Stimulated activated CD4-positive, alpha-beta T cell treated with anti-CD3 and anti-CD28 coated beads, TNF-alpha, amount 100 ng/mL, for 1 hour (primary cell): ENCODE measurements around the gene GSTT2B.
"Not testable (repeated sequence)": the region's sequence is repeated elsewhere in the genome, so short reads cannot be mapped to it uniquely, and the experiment has no call there.

Source experiments
- DNase-seq, 3 donors: peaks; one replicate each; pipeline ENCODE4 v3.0.0-alpha.2; 2020; ENCODE audit warnings: low read depth in 3 of 3, low spot score in 1 of 3

GSTT2B gene

DNA sequence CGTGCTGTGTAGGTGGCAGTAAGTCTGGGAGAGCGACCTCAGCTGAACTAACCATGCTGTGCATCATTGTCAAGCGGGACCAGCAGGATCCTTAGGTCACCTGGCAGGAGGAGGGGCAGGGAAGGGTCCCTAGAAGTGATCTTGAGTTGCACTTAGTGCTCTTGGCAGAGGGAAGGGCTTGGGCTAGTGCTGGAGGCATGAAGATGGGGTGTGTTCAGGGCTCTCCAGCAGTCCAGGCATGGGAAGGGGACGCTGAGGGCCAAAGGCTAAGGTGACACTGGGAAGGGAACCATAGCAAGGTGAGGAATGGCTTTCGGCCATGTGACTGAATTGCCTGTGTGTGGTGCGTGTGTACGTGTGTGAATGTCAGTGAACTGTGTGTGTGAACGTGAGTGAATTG is 25.1 kb upstream of the GSTT2B start:
- DNase-seq = not testable (repeated sequence)

DNA sequence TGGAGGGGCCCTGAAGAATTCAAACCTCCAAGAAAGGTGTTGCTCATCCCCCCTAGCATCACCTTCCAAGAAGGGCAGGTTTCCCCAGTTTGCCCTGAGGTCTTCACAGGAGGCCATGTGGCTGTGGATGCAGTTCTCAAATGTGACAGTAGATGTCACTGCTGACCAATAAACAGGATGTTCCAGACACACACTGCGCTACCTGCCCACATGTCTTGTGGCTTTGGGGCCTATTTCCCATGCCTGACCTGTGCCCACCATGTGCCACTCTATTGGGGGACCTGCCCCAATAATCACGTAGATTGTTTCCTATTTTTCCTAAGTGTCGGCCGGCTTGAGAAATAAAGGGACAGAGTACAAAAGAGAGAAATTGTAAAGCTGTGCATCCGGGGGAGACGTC is 23.4 kb upstream of the GSTT2B start:
- DNase-seq = peak in 1 of 3 donors; percentile 27

DNA sequence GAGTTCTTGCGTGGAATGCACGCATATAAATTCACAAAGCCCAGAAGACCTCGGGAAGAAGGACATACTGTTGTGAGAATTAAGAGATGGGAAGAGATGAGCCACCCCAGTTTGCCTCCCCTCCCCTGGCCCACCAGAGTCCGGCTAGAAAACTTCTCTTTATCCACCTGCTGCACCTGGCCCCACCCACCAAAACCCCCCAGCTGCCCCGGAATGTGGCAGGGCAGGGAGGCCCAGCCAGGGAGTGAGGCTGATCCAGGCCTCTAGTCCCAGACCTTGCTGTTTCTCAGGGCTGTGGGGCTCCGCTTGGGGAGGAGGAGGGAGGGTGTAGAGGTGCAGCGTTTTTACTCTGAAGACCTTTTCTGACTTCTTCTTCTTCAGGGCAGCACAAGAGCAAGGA is 19.6 kb upstream of the GSTT2B start:
- DNase-seq = not testable (repeated sequence)

DNA sequence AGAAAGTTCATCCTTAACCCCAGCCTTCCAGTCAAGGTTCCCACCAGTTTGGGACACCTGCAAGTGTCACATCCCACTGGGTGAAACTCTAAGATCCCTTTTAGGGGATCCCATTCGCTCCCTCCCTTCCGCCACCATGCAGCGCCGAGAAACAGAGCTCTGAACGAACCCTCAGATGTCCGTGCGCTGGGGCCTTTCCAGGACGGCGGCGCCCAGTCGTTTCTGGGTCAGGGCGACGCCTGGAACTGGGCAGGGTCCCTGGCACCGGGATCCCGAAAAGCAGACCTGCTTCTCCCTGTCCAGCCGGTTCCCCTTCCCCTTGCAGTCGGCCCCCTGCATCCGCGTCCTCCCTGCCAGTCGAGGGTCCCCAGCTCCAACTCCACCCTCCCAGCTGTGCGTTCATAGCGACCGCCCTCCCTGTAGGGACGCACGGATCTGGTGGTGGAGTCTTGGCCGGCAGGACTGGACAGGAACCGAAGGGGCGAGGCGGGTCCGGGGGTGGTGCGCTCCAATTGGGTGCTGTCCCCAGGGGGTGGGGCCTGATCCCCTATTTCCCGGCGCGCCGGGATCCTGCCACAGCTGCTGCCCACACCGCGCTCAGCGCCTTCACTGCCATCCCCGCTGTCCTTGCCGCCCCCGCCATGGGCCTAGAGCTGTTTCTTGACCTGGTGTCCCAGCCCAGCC is 18.7 kb upstream of the GSTT2B start, which contains the start of gene GSTT2:
TSS of gene GSTT2 (plus strand) at position 578 of the 684 bp plus-strand sequence.
- not testable (repeated sequence) for DNase-seq

DNA sequence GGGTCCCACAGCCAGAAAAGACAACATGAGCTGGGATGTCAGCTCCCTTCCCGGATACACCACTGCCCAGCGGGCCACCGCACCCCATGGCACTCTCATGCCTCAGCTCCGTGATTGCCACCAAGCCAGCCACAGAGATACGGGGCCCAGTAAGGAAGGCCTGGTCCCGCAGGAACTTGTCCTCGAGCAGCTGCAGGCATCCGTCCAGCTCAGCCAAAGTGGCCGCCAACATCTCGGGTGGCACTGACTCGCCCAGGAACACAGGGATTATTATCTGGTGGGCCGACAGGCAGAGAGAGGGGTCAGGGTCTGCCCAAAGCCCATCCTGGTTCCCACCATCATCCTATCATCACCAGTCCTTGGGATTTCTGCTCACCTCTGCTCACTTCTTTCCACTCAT is 16.3 kb upstream of the GSTT2B start:
- DNase-seq = not testable (repeated sequence)

DNA sequence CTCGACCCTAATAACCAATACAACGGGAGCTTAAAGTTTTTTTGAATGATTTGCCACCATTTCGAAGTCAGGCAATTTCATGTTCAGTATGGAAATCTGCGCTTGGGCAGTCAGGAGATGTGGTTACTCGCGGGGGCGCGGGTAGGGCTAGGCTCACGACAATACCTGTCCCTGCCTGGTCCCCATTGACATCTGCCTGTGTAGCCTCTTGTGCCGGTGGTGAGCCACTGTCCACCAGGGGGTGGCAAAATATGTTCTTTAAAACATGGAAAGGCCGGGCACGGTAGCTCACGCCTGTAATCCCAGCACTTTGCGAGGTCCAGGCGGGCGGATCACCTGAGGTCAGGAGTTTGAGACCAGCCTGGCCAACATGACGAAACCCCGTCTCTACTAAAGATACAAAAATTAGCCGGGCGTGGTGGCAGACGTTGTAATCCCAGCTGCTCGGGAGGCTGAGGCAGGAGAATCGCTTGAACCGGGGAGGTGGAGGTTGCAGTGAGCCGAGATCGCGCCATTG is 13.9 kb upstream of the GSTT2B start:
- DNase-seq = not testable (repeated sequence)

DNA sequence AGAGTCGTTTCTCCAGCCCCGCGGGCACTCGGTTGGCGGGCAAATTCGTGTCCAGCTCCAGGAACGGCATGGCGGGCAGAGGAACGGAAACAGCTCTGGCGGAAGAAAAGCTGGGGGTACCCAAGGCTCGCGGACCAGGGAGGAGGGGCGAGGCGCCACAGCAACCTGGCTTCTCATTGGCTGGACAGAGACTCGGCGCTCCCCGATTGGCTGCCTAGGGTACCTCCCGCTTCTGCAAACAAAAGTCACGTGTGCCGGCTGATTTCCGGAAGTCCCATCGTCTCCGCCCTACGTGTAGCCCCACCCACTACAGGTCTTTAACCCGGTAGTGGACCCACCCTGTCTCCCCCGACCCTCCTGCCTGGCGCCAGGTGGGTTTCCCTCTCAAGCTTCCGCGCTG is 13.3 kb upstream of the GSTT2B start, which contains the start of gene DDT:
TSS of gene DDT (minus strand) at position 97 of the 400 bp plus-strand sequence. CDS start at position 70, 27 bp downstream.
- not testable (repeated sequence) for DNase-seq

DNA sequence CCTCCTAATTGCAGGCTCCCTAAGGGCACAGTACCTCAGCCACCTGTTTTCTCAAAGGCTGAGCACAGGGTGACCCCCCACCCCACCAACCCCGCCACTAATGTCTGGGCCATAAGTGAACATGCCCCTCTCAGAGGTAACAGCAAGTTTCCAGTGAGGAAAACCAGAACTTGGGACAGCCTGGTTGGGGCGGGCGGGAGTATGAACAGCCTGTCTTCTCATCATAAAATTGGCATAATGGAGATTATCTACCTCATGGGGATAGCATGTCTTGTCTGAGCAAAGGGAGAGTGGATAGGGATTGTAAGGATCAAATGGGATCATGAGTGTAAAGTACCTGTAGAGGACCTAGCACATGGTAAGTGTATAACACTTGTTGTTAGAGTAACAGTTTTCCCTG is 10.9 kb upstream of the GSTT2B start:
- not testable (repeated sequence) for DNase-seq

DNA sequence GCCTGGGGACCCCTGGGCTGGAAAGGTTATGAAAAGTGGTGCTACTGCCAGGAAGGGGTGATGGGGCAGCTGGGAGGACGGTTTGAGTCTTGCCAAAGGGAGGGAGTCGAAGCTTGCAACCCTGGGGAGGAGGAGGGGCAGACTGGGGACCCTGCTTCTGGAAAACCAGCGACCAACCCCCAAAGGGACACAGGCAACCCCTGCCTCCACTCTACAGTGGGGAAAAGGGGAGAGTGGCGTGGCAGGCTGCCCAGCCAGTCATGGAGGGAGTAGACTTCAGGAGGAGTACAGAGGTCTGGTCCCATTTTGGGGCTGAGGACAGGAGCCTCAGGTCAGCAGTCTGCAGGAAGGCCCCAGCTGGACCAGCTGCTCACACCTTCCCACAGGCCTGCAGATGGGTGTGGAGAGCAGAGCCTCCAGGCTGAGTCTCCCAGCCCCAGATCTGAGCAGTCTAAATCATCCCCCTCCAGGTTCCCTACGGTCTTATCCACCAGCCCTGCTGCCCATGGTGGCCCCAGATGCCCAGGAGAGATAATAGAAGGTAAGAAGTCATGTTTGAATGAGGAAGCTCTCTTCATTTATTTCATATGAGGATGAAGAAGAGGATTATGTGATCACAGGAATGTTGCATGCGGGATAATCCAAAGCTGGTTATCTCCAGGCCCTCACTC is 10.0 kb upstream of the GSTT2B start:
- no peak for DNase-seq

DNA sequence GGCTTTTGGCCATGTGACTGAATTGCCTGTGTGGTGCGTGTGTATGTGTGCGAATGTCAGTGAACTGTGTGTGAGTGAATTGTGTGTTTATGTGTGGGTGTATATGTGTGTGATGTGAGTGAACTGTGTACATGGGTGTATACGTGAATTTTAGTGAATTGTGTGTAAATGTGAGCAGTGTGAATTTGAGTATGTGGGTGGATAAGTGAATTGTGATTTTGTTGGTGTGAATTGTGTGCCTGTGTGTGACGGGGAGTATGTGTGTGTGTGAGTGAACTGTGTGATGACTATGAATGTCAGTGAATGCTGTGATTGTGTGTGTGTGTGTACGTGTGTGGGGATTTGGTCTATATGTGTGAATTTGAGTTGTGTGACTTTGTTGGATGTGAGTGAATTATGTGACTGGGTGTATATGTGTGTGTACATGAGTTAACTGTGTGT is 9.2 kb upstream of the GSTT2B start:
- DNase-seq = no peak

DNA sequence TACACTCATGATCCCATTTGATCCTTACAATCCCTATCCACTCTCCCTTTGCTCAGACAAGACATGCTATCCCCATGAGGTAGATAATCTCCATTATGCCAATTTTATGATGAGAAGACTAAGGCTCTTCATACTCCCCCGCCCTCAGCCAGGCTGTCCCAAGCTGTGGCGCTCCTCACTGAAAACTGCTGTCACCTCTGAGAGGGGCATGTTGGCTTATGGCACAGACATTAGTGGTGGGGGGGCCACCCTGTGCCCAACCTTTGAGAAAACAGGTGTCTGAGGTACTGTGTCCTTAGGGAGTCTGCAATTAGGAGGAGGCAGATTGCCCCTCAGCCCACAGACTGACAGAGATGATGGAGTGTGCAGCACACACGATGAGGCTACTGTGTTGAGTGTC is 8.1 kb upstream of the GSTT2B start:
- DNase-seq = no peak

DNA sequence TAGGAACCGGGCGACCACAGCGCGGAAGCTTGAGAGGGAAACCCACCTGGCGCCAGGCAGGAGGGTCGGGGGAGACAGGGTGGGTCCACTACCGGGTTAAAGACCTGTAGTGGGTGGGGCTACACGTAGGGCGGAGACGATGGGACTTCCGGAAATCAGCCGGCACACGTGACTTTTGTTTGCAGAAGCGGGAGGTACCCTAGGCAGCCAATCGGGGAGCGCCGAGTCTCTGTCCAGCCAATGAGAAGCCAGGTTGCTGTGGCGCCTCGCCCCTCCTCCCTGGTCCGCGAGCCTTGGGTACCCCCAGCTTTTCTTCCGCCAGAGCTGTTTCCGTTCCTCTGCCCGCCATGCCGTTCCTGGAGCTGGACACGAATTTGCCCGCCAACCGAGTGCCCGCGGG is 5.6 kb upstream of the GSTT2B start, which contains the start of gene DDTL:
TSS of gene DDTL (plus strand) at position 321 of the 400 bp plus-strand sequence. CDS start at position 348, 27 bp downstream.
- not testable (repeated sequence) for DNase-seq

DNA sequence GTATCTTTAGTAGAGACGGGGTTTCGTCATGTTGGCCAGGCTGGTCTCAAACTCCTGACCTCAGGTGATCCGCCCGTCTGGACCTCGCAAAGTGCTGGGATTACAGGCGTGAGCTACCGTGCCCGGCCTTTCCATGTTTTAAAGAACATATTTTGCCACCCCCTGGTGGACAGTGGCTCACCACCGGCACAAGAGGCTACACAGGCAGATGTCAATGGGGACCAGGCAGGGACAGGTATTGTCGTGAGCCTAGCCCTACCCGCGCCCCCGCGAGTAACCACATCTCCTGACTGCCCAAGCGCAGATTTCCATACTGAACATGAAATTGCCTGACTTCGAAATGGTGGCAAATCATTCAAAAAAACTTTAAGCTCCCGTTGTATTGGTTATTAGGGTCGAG is 5.1 kb upstream of the GSTT2B start:
- not testable (repeated sequence) for DNase-seq

DNA sequence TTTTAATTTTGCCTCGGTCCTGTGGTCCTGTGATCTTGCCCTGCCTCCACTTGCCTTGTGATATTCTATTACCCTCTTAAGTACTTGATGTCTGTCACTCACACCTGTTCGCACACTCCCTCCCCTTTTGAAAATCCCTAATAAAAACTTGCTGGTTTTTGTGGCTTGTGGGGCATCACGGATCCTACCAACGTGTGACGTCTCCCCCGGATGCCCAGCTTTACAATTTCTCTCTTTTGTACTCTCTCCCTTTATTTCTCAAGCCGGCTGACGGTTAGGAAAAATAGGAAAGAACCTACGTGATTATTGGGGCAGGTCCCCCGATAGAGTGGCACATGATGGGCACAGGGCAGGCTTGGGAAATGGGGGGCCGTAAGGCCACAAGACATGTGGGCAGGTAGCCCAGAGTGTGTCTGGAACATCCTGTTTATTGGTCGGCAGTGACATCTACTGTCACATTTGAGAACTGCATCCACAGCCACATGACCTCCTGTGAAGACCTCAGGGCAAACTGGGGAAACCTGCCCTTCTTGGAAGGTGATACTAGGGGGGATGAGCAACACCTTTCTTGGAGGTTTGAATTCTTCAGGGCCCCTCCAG is 4.6 kb downstream of the GSTT2B start:
- DNase-seq = peak; percentile 50 to 66 (median 51)

DNA sequence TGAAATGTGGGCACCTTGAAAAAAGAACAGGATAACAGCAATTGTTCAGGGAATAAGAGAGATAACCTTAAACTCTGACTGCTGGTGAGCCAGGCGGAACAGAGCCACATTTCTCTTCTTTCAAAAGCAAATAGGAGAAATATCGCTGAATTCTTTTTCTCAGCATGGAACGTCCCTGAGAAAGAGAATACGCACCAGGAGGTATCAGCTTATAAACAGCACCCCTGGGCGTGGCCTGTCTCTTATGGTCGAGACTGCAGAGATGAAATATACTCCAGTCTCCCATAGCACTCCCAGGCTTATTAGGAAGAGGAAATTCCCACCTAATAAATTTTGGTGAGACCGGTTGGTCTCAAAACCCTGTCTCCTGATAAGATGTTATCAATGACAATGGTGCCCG is 5.1 kb downstream of the GSTT2B start:
- DNase-seq = not testable (repeated sequence)

DNA sequence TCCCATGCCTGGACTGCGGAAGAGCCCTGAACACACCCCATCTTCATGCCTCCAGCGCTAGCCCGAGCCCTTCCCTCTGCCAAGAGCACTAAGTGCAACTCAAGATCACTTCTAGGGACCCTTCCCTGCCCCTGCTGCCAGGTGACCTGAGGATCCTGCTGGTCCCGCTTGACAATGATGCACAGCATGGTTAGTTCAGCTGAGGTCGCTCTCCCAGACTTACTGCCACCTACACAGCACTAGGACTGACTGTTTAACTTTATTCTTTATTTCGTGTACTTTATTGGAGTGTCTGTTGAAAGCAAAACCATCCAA is 6.0 kb downstream of the GSTT2B start:
- DNase-seq = not testable (repeated sequence)

DNA sequence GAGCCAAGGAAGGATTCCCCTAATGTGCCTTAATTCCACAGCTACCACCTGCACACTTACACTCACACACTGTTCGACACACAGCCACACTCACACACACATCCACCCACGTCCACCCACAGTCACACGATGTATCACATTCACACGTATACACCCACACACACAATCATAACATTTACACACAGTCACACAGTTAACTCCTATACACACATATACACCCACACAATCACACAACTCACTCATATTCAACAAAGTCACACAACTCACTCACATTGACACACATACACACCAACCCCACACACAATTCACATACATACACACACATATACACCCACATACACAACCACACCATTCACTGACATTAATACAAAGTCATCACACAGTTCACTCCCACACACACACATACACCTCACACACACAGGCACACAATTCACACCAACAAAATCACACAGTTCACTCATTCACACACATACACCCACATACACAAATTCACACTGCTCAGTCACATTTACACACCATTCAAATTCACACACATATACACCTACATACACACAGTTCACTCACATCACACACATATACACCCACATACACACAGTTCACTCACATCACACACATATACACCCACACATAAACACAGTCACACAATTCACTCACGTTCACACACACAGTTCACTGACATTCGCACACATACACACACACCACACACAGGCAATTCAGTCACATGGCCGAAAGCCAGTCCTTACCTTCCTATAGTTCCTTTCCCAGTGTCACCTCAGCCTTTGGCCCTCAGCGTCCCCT is 6.6 kb downstream of the GSTT2B start:
- DNase-seq = not testable (repeated sequence)

DNA sequence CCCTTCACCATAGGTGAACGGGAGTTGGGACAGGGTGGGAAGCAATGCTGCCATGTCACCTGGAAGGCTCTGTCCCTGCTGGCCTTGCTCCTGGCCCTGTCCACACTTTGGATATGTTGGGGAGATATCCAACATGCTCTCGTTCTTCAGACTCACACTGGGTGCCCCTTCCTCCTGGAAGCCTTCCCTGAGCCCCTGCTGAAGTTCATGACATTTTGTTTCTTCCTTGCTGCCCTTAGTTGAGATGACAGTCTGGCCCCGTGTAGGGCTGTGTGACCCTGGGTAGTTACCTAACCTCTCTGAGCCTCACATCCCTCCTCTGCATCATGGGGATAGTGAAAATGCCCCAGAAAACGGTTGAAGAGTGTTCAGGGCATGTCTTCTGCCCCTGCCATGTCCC is 7.5 kb downstream of the GSTT2B start:
- not testable (repeated sequence) for DNase-seq

DNA sequence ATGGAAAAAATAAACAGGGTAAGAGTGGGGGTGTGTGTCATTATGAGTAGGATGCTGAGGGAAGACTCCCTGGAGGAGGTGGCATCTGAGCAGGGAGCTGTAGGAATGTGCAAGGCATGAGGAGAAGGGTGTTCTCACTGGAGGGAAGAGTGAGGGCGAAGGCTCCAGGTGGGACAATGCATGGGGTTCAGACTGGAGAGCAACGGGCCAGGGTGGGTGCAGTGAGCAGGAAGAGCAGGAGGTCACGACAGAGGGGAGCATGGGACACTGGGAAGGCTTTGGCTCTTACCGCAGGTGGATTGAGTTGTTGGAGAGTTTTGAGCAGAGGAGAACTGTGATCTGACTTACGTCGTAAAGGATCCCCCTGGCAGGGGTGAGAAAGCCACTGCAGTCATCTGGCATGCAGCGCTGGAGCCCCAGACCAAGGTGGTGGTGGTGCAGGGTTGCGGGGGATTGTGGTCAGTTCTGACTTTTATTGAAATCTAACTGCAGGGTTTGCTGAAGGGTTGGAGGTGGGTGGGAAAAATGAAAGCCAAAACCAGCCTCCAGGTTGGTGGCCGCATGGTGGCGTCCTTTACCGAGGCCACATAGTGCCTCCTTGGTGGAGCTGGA is 8.1 kb downstream of the GSTT2B start:
- not testable (repeated sequence) for DNase-seq

DNA sequence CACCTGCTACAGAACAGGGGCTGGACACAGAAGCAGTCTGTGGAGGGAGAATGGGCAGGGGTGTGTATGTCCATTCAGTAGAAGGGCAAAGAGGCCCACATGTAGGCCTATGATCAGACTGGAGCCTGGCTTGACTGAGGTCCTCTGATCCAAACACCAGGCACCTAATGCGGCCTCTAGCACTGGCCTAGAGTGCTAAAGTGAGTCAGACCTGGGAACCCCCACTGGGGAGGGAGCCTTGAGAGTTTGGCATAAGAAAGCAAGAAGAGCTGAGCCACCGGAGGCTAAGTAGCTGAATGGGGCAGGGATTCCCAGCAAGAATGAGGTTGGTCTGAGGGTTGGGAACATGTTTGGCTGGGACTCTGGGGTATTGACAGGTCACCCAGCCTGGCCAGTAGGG is 9.6 kb downstream of the GSTT2B start:
- DNase-seq = not testable (repeated sequence)

DNA sequence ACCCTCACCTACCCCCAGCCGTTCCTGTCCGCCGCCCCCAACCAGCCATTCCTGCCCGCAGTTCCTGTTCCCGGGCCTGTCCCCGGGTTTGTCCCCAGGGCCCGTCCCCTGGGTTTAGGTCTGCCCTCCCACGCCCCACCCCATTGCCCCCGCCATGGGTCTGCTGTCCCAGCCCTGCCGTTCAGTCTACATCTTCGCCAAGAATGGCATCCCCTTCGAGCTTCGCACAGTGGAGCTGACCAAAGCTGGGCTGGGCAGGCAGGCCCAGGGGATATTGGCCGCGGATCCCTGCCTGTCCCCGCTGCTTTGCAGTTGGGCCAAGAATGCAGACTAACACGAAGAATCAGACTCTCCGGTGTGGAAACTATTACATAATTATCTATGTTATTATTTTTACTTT is 11.2 kb downstream of the GSTT2B start:
- not testable (repeated sequence) for DNase-seq
